Activated CD8-positive, alpha-beta T cell treated with anti-CD3 and anti-CD28 coated beads for 36 hours (primary cell): ENCODE results near the gene TFAP2E. TPM values are rescaled to one million over a fixed set of nuclear protein-coding genes. Genes with fewer than 3 reads are reported as not detected.

Experiments used
- ATAC-seq: fragments of 200-7000 bp; cut with Tn5 transposase; one replicate; pipeline ENCODE4 v1.10.0; 2021; ENCODE audit warnings: mild to moderate bottlenecking, moderate library complexity
- CTCF ChIA-PET: fragments of 350-600 bp; sonication (Branson Sonifier 250); formaldehyde crosslinking; loops from one replicate; lab custom pipeline; 2021; ENCODE audit warnings: antibody characterized with exemption; lab: Charles Lee
- POLR2A ChIA-PET: fragments of 350-600 bp; sonication (Branson Sonifier 250); formaldehyde crosslinking; loops from one replicate; lab custom pipeline; 2021; ENCODE audit warnings: antibody characterized with exemption; lab: Charles Lee
- DNase-seq: peaks from one replicate; pipeline ENCODE4 v3.0.0-alpha.2; 2020
- H3K27ac Mint-ChIP-seq: one replicate; pipeline ENCODE4 v1.8.0; 2021; ENCODE audit warnings: mild to moderate bottlenecking, mixed read lengths
- H3K27me3 Mint-ChIP-seq: one replicate; pipeline ENCODE4 v1.8.0; 2021; ENCODE audit warnings: mixed read lengths
- H3K36me3 Mint-ChIP-seq: one replicate; pipeline ENCODE4 v1.8.0; 2021; ENCODE audit warnings: low read depth, mixed read lengths
- H3K4me1 Mint-ChIP-seq: one replicate; pipeline ENCODE4 v1.8.0; 2021; ENCODE audit warnings: low read depth, mixed read lengths
- H3K4me3 Mint-ChIP-seq: one replicate; pipeline ENCODE4 v1.8.0; 2021; ENCODE audit warnings: mild to moderate bottlenecking, moderate library complexity, mixed read lengths
- H3K9me3 Mint-ChIP-seq: one replicate; pipeline ENCODE4 v1.8.0; 2021; ENCODE audit warnings: mixed read lengths
- intact Hi-C: fragments of 100-400 bp; cut with micrococcal nuclease; formaldehyde crosslinking; loops from one replicate; pipeline ENCODE4 v1.10.0; 2022
- total RNA-seq, 2 experiments: library from RNA; stranded (reverse); gene quantifications; one replicate each; pipeline ENCODE4 v1.2.3, GENCODE V29; 2021
- TF ChIP-seq, protein P1 (sequence below): fragments of 200-600 bp; IDR thresholded peaks from one replicate; pipeline ENCODE4 v1.8.0; 2022; ENCODE audit warnings: antibody characterized with exemption, mild to moderate bottlenecking

Gene TFAP2E
- under 1 TPM; 0.56 to 0.58 TPM for total RNA-seq

DNA sequence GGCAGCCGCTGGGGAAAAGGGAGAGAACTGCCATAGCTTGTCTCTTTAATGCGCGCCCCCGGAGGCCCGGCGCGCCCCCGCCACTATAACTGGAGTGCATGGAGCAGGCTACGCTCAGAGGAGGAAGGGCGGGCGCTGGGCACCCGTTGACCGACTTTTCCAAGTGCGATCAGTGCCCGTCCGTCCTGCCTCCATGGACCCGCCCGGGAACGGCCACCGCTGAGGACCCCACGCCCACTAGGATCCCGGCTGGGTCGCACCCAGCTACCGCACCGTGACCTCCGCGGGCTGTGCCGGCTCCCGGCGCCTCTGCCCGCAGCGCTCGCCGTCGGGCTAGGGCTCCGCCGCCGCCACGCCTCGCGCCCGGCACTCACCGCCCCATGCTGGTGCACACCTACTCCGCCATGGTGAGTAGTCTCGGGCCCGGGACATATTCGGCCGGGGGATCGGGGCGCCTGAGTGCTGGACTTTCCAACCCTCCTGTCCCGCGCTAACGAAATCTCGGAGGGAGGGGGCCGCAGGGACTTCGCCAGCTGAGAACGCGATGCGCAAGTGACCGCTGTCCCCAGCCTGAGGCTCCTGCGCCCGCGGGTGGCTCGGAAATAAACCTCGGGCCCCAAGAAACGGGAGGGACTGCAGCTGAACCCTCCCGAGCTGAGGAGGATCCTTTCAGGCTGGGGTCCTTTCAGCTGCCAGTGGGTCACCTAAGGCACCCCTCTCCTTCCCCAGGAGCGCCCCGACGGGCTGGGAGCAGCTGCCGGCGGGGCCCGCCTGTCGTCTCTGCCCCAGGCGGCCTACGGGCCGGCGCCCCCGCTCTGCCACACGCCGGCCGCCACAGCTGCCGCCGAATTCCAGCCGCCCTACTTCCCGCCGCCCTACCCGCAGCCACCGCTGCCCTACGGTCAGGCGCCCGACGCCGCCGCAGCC, at the start of gene TFAP2E:
Gene TFAP2E (plus strand): TSS at position 117 of the 927 bp plus-strand sequence. CDS start 264 bp downstream, at position 381.
- Mint-ChIP-seq H3K9me3 (no peaks in the 10 kb centered on the region), H3K4me3 (no peak within 1 kb of the TSS), H3K4me1 (peaks cover 18% of the 10 kb centered on the region), H3K36me3 (no peaks in the 10 kb centered on the region), H3K27ac (no peak within 1 kb of the TSS), H3K27me3 (peaks cover 10% of the 10 kb centered on the region)
- DNase-seq (peak; percentile 31), ATAC-seq (no peak)
- ChIA-PET POLR2A (interaction anchor here (0.8 to 2.0 kb wide), 2 partner anchors 142 to 155 kb away, joined by 3 to 5 read pairs; no protein-coding TSS in a partner anchor), CTCF (interaction anchor here (1.1 to 3.1 kb wide), 7 partner anchors 9 to 202 kb away, joined by 3 to 22 read pairs (median 10); partner anchors contain the start of gene CLSPN)
- intact Hi-C loops = loop anchor here (5.0 kb wide), 1 partner anchor 144 kb away; the partner anchor contains the start of gene C1orf216
- TF ChIP-seq, protein P1, sequence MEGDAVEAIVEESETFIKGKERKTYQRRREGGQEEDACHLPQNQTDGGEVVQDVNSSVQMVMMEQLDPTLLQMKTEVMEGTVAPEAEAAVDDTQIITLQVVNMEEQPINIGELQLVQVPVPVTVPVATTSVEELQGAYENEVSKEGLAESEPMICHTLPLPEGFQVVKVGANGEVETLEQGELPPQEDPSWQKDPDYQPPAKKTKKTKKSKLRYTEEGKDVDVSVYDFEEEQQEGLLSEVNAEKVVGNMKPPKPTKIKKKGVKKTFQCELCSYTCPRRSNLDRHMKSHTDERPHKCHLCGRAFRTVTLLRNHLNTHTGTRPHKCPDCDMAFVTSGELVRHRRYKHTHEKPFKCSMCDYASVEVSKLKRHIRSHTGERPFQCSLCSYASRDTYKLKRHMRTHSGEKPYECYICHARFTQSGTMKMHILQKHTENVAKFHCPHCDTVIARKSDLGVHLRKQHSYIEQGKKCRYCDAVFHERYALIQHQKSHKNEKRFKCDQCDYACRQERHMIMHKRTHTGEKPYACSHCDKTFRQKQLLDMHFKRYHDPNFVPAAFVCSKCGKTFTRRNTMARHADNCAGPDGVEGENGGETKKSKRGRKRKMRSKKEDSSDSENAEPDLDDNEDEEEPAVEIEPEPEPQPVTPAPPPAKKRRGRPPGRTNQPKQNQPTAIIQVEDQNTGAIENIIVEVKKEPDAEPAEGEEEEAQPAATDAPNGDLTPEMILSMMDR = no peak

DNA sequence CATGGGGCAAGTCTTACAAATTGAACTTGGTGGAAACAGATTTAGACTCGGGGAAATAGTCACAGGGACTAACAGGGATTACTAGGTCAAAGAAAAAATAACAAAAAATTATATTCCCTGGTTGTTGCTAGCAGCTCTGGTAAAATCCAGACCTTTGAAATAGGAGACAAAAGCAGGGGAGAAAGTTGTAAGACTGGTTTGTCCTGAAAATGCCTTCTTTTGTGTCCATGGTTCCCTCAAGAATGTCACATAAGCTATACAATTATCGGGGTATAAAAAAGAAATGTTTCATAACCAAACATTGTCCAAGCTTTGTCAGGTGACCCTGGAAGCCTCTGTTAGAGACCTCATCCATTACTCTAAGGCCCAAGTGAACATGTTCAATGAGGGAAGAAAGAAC, 49.0 kb upstream of the TFAP2E start:
- intact Hi-C loops = no loop called here
- Mint-ChIP-seq H3K4me1 (peaks cover 6% of the 10 kb centered on the region), H3K27ac (no peak overlapping the region), H3K27me3 (no peaks in the 10 kb centered on the region), H3K36me3 (peaks cover 25% of the 10 kb centered on the region), H3K9me3 (peaks cover 6% of the 10 kb centered on the region), H3K4me3 (no peak overlapping the region)
- ChIA-PET CTCF (interaction anchor here (1.1 to 1.5 kb wide), 3 partner anchors 20 to 73 kb away, joined by 3 to 4 read pairs (median 3); no protein-coding TSS in a partner anchor), POLR2A (no interaction called here)
- TF ChIP-seq, protein P1 = no peak
- no peak for ATAC-seq
- DNase-seq = no peak

DNA sequence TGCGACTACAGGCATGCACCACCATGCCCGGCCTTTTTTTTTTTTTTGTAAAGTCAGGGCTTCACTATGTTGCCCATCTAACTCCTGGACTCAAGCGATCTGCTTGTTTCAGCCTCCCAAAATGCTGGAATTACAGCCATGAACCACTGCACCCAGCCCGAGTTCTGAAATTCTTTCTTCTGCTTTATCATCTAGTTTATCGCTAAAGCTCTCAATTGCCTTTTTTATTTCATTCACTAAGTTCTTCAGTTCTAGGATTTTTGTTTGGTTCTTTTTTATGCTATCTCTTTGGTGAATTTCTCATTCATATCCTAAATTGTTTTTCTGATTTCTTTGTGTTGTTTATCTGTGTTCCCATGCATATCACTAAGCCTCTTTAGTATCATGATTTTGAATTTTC, 42.9 kb upstream of the TFAP2E start:
- Mint-ChIP-seq H3K27me3 (no peaks in the 10 kb centered on the region), H3K27ac (no peak overlapping the region), H3K36me3 (peaks cover 41% of the 10 kb centered on the region), H3K4me3 (no peak overlapping the region), H3K9me3 (peaks cover 12% of the 10 kb centered on the region), H3K4me1 (peaks cover 5% of the 10 kb centered on the region)
- TF ChIP-seq, protein P1 = no peak
- CTCF ChIA-PET = no interaction called here
- ATAC-seq = no peak
- DNase-seq = no peak
- intact Hi-C loops = no loop called here
- POLR2A ChIA-PET = no interaction called here

DNA sequence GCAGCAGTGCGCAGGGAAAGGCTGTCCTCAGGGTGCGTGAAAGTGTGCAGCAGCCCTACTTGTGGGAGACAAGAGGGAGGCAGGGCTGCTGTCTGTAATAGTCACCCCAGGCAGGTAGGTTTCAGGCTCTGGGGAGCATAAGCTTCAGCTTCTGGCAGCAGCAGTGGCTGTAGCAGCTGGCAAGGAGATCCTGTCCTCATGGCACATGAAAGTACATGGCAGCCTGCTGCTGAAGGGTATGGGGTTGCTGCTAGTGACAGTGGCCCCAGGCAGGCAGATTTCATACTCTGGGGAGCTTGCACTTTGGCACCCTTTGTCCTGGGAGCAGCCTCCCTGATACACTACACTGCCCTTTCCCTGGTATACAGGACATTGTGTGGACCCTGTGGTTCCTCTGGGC, 42.2 kb upstream of the TFAP2E start:
- Mint-ChIP-seq H3K36me3 (peaks cover 34% of the 10 kb centered on the region), H3K4me3 (no peak overlapping the region), H3K4me1 (peaks cover 12% of the 10 kb centered on the region), H3K9me3 (peaks cover 12% of the 10 kb centered on the region), H3K27ac (no peak overlapping the region), H3K27me3 (no peaks in the 10 kb centered on the region)
- TF ChIP-seq, protein P1 = no peak
- intact Hi-C loops = no loop called here
- ChIA-PET CTCF (no interaction called here), POLR2A (interaction anchor here (1.1 kb wide), 1 partner anchor 12 kb away, joined by 6 read pairs; no protein-coding TSS in a partner anchor)
- no peak for ATAC-seq
- no peak for DNase-seq

GRCh38 chr1:35531368-35531767, 41.7 kb upstream of the TFAP2E start:
- TF ChIP-seq, protein P1 = no peak
- Mint-ChIP-seq H3K9me3 (peaks cover 12% of the 10 kb centered on the region), H3K36me3 (peaks cover 34% of the 10 kb centered on the region), H3K4me3 (no peak overlapping the region), H3K4me1 (peaks cover 16% of the 10 kb centered on the region), H3K27me3 (no peaks in the 10 kb centered on the region), H3K27ac (no peak overlapping the region)
- intact Hi-C loops = no loop called here
- CTCF ChIA-PET = no interaction called here
- no peak for ATAC-seq
- no peak for DNase-seq
- POLR2A ChIA-PET = interaction anchor here (1.1 kb wide), 1 partner anchor 12 kb away, joined by 6 read pairs; no protein-coding TSS in a partner anchor
